Myocyte (in vitro differentiated cells): Measurements from ENCODE around the gene RETREG1. TPM values are rescaled to one million over a fixed set of nuclear protein-coding genes. Genes with fewer than 3 reads are reported as not detected.
"Not testable (repeated sequence)": the region's sequence is repeated elsewhere in the genome, so short reads cannot be mapped to it uniquely, and the experiment has no call there.

Experiments used
- DNase-seq: peaks from one replicate; pipeline ENCODE4 v3.0.0-alpha.2; 2012; ENCODE audit warnings: low read depth
- total RNA-seq: library from RNA; depleted of rRNA; stranded (reverse); fragments of >200 nt; gene quantifications from 2 replicates; pipeline ENCODE4 v1.2.3, GENCODE V29; 2014

RETREG1 gene
- total RNA-seq, 1 donor from 2014 or later: 17.3 TPM

GRCh38 chr5:16617274-16617968, 624 bp upstream of the RETREG1 start:
- DNase-seq: no peak

GRCh38 chr5:16615741-16616535, 859 bp downstream of the RETREG1 start:
- DNase-seq: no peak

GRCh38 chr5:16612007-16612406, 4.8 kb downstream of the RETREG1 start:
- DNase-seq: no peak

- DNase-seq: not testable (repeated sequence)
Observed at GRCh38 chr5:16610896-16611295, 5.9 kb downstream of the RETREG1 start.

GRCh38 chr5:16609412-16609811, 7.4 kb downstream of the RETREG1 start:
- no peak for DNase-seq

GRCh38 chr5:16606628-16607027, 10.2 kb downstream of the RETREG1 start:
- DNase-seq: no peak

- no peak for DNase-seq
Observed at GRCh38 chr5:16603701-16604100, 13.1 kb downstream of the RETREG1 start.

- DNase-seq: no peak
Observed at GRCh38 chr5:16603295-16603694, 13.5 kb downstream of the RETREG1 start.

- no peak for DNase-seq
Observed at GRCh38 chr5:16602182-16602581, 14.6 kb downstream of the RETREG1 start.

GRCh38 chr5:16600946-16601345, 15.9 kb downstream of the RETREG1 start:
- DNase-seq: no peak

GRCh38 chr5:16600397-16600796, 16.4 kb downstream of the RETREG1 start:
- peak; percentile 70 for DNase-seq

- no peak for DNase-seq
Observed at GRCh38 chr5:16597946-16598694, 18.7 kb downstream of the RETREG1 start.

GRCh38 chr5:16596581-16596940, 20.2 kb downstream of the RETREG1 start:
- peak; percentile 38 for DNase-seq

GRCh38 chr5:16595881-16596580, 20.8 kb downstream of the RETREG1 start:
- no peak for DNase-seq

- peak; percentile 64 for DNase-seq
Observed at GRCh38 chr5:16593628-16594027, 23.2 kb downstream of the RETREG1 start.

GRCh38 chr5:16593013-16593412, 23.8 kb downstream of the RETREG1 start:
- peak; percentile 91 for DNase-seq

GRCh38 chr5:16592255-16592654, 24.5 kb downstream of the RETREG1 start:
- peak; percentile 40 for DNase-seq

- DNase-seq: no peak
Observed at GRCh38 chr5:16590685-16591084, 26.1 kb downstream of the RETREG1 start.

GRCh38 chr5:16589658-16590057, 27.1 kb downstream of the RETREG1 start:
- DNase-seq: no peak

- no peak for DNase-seq
Observed at GRCh38 chr5:16588434-16589214, 28.2 kb downstream of the RETREG1 start.

- no peak for DNase-seq
Observed at GRCh38 chr5:16586556-16586955, 30.2 kb downstream of the RETREG1 start.
